Neural crest cell (in vitro differentiated cells): ENCODE data around the gene CLSTN2. TPM values are rescaled to one million over a fixed set of nuclear protein-coding genes. Genes with fewer than 3 reads are reported as not detected.

Source experiments
- DNase-seq: peaks from one replicate; pipeline ENCODE4 v3.0.0; 2021; ENCODE audit warnings: low read depth, mixed read lengths, low spot score
- H3K27ac Mint-ChIP-seq: one replicate; pipeline ENCODE4 v1.8.0; 2021; ENCODE audit warnings: mild to moderate bottlenecking, mixed read lengths; ENCODE audit not compliant: unreplicated experiment
- H3K27me3 Mint-ChIP-seq: 2 replicates; pipeline ENCODE4 v1.8.0; 2021; ENCODE audit warnings: low read depth, mild to moderate bottlenecking, mixed read lengths
- H3K36me3 Mint-ChIP-seq: 2 replicates; pipeline ENCODE4 v1.8.0; 2021; ENCODE audit warnings: low read depth, mild to moderate bottlenecking, mixed read lengths
- H3K4me1 Mint-ChIP-seq: 2 replicates; pipeline ENCODE4 v1.8.0; 2021; ENCODE audit warnings: mixed read lengths
- H3K4me3 Mint-ChIP-seq: one replicate; pipeline ENCODE4 v1.8.0; 2021; ENCODE audit warnings: mild to moderate bottlenecking, mixed read lengths
- H3K9me3 Mint-ChIP-seq: 2 replicates; pipeline ENCODE4 v1.8.0; 2021; ENCODE audit warnings: mixed read lengths
- total RNA-seq: library from RNA; stranded (reverse); gene quantifications from 2 replicates; pipeline ENCODE4 v1.2.1, GENCODE V29; 2021
- TF ChIP-seq, protein P1 (sequence below): fragments of 200-600 bp; sonication (generic); conservative IDR thresholded peaks from 2 replicates; pipeline ENCODE4 v1.5.0; 2021; ENCODE audit warnings: antibody characterized with exemption, mild to moderate bottlenecking

Gene CLSTN2
- total RNA-seq, 1 donor from 2014 or later = 1.9 TPM

GRCh38 chr3:140163159-140163763 lies 228.3 kb downstream of the CLSTN2 start:
- H3K4me3 Mint-ChIP-seq = no peak overlapping the region

GRCh38 chr3:140164156-140164555 lies 229.2 kb downstream of the CLSTN2 start:
- Mint-ChIP-seq H3K36me3 (no peaks in the 10 kb centered on the region), H3K4me3 (no peak overlapping the region), H3K9me3 (peaks cover under 1% of the 10 kb centered on the region), H3K27me3 (no peaks in the 10 kb centered on the region), H3K4me1 (no peaks in the 10 kb centered on the region), H3K27ac (no peak overlapping the region)
- DNase-seq = no peak
- TF ChIP-seq, protein P1, sequence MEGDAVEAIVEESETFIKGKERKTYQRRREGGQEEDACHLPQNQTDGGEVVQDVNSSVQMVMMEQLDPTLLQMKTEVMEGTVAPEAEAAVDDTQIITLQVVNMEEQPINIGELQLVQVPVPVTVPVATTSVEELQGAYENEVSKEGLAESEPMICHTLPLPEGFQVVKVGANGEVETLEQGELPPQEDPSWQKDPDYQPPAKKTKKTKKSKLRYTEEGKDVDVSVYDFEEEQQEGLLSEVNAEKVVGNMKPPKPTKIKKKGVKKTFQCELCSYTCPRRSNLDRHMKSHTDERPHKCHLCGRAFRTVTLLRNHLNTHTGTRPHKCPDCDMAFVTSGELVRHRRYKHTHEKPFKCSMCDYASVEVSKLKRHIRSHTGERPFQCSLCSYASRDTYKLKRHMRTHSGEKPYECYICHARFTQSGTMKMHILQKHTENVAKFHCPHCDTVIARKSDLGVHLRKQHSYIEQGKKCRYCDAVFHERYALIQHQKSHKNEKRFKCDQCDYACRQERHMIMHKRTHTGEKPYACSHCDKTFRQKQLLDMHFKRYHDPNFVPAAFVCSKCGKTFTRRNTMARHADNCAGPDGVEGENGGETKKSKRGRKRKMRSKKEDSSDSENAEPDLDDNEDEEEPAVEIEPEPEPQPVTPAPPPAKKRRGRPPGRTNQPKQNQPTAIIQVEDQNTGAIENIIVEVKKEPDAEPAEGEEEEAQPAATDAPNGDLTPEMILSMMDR = no peak

More at GRCh38 chr3:140163159-140163763, 228.3 kb downstream of the CLSTN2 start:
- Mint-ChIP-seq H3K27ac (no peak overlapping the region), H3K27me3 (no peaks in the 10 kb centered on the region), H3K36me3 (no peaks in the 10 kb centered on the region), H3K4me1 (no peaks in the 10 kb centered on the region), H3K9me3 (no peaks in the 10 kb centered on the region)
- DNase-seq = no peak
- TF ChIP-seq, protein P1 = no peak

DNA sequence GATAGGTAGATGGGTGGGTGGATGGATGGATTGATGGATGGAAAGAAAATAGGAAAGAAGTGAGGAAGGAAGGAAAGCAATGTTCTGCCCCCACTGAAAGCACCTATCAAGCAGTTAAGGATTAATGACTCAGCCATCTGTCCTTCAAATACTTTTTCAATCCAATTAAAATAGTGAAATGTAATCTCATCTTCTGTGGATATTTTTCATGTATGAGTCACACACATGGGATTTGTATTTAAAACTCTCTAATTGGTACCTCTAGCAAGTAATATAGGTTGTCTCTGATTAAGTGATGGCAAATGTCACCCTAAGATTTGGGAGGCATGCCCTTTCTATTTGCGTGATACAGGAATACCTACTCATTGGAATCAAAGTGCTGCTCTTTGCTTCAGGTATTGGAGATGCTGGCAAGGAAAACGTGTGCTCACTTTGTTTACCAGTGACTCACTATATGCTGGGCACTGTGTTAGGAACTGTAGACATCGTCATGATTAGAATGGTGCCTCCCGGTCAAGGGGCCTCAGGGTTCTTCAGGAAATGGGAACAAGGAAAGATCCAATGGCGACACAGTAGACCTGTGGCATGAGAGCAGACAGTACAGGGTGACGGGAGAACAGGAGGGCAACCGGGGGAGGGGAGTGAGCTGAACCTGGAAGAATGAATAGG lies 230.1 kb downstream of the CLSTN2 start:
- H3K9me3 Mint-ChIP-seq = peaks cover 2% of the 10 kb centered on the region
- no peaks in the 10 kb centered on the region for H3K36me3 Mint-ChIP-seq
- no peak for DNase-seq
- no peaks in the 10 kb centered on the region for H3K4me1 Mint-ChIP-seq
- no peaks in the 10 kb centered on the region for H3K27me3 Mint-ChIP-seq
- TF ChIP-seq, protein P1 = no peak
- no peak overlapping the region for H3K27ac Mint-ChIP-seq
- H3K4me3 Mint-ChIP-seq = no peak overlapping the region

GRCh38 chr3:140165781-140166180 lies 230.8 kb downstream of the CLSTN2 start:
- Mint-ChIP-seq H3K4me1 (no peaks in the 10 kb centered on the region), H3K27ac (no peak overlapping the region), H3K4me3 (no peak overlapping the region), H3K27me3 (no peaks in the 10 kb centered on the region), H3K9me3 (peaks cover 2% of the 10 kb centered on the region), H3K36me3 (no peaks in the 10 kb centered on the region)
- TF ChIP-seq, protein P1 = no peak
- no peak for DNase-seq

DNA sequence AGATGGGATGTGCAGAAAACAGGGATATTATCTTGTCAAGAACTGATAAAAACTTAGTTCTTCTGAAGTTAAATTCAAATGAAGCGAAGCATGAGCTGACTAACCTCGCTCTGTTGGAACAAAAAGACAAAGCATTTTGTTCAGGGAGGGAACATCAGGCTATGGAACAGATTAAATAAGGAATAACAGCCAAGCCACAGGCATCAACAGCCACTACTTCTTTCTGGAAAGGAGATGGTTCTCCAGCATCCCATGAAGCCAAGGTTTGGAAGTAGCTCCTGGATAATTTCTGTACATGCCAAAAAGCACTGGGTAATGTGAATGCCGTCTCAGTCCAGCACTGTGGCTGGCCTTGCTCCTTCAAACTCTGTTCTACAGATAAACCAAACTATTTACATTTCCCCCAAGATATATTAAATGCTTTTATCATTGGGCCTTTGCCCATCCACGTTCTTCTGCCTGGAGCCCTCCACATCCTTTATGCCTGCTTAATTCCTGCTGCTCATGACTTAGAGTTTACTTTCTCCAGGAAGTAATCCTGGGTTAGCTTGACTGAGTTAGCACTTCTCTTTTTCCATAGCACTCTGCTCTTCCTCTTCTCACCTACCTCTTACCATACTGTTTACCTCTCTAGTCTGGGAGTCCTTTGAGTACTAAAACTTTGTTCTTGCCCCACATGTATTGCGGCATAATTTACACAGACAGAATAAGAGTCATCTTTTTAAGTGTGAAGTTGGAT lies 232.0 kb downstream of the CLSTN2 start:
- no peak for DNase-seq
- Mint-ChIP-seq H3K9me3 (peaks cover 2% of the 10 kb centered on the region), H3K27me3 (no peaks in the 10 kb centered on the region), H3K36me3 (no peaks in the 10 kb centered on the region), H3K4me1 (no peaks in the 10 kb centered on the region), H3K27ac (no peak overlapping the region), H3K4me3 (no peak overlapping the region)
- TF ChIP-seq, protein P1 = no peak
